ENCODE results near the gene LPCAT1. TPM values are rescaled to one million over a fixed set of nuclear protein-coding genes. Genes with fewer than 3 reads are reported as not detected.

LPCAT1 gene
- total and polyA plus RNA-seq, 2 of the 4 experiments (the other 2 are of a cell fraction), result 17.7 to 33.6 TPM

GRCh38 chr5:1488882-1489680 lies 34.7 kb downstream of the LPCAT1 start:
- ATAC-seq (ENCODE audit: low read depth) (peak; percentile 99), DNase-seq (peak; percentile 90)
- no TSS peak for BruUV-seq (replicated peaks)
- WGBS, 2 experiments (ENCODE audit: extremely low coverage in 2 of 2, insufficient read length in 1 of 2), result no CpG with 5 or more reads among the region's 14 CpGs
- dilution Hi-C loops (cut with HindIII; ENCODE audit: low sequenced_read_pairs, unreplicated experiment), result no loop called here
- H2AK5ac ChIP-seq (ENCODE audit: low read depth, low read length), result peak overlapping the region; percentile 21; the same call in 1 of the 2 replicates
- POLR2A ChIA-PET (ENCODE audit: unreplicated experiment), result no interaction called here
- CTCF ChIA-PET, result no interaction called here
- peaks cover 10 to 20% of the 10 kb centered on the region in 2 experiments for H3K79me1 ChIP-seq (ENCODE audit: low read depth in 1 of 2, low read length in 2 of 2)
- in situ Hi-C loops (cut with MboI; ENCODE audit: low sequenced_read_pairs), result loop anchor here (10.0 kb wide), 1 partner anchor 156 kb away; no protein-coding TSS in a partner anchor
- no peak overlapping the region for H2BK15ac ChIP-seq (ENCODE audit: low read depth, low read length)
- peak overlapping the region; percentile 10 for H2AK9ac ChIP-seq (replicated peaks; ENCODE audit: low read depth, low read length, poor library complexity)
- H3K27me3 ChIP-seq (ENCODE audit: control insufficient read depth, insufficient read depth, low read length), result no peaks in the 10 kb centered on the region
- H3K4me1 ChIP-seq (ENCODE audit: control insufficient read depth, insufficient read depth, low read length), result peaks cover 7% of the 10 kb centered on the region; the same call in 1 of the 2 replicates
- H3K9me1 ChIP-seq (ENCODE audit: insufficient read depth, low read length), result 0 out of 2 replicates have a peak, but pooled peaks cover 2% of the 10 kb centered on the region
- no peak overlapping the region for H3K4me2 ChIP-seq (ENCODE audit: low read depth, low read length)
- H3K4ac ChIP-seq (ENCODE audit: low read depth, low read length), result peak overlapping the region; percentile 8; the same call in 1 of the 2 replicates
- no peak overlapping the region for H4K5ac ChIP-seq (ENCODE audit: low read depth, low read length)
- H2BK5ac ChIP-seq (ENCODE audit: low read depth, low read length, poor library complexity, severe bottlenecking), result peak overlapping the region; percentile 2
- no peak overlapping the region for H2BK20ac ChIP-seq (ENCODE audit: low read depth, low read length)
- no peak overlapping the region for H3K18ac ChIP-seq (ENCODE audit: low read depth, low read length)
- H2AFZ ChIP-seq (replicated peaks; ENCODE audit: low read length, poor library complexity), result no peak overlapping the region
- H3K23ac ChIP-seq (ENCODE audit: low read depth, low read length), result no peak overlapping the region
- peaks cover 27% of the 10 kb centered on the region for H4K20me1 ChIP-seq (ENCODE audit: insufficient read depth, low read length)
- H3K4me3 ChIP-seq (ENCODE audit: insufficient read depth, low read depth, low read length), result no peak overlapping the region
- no peak overlapping the region for H3K9ac ChIP-seq (ENCODE audit: low read depth, low read length)
- peak overlapping the region; percentile 36 for H3K27ac ChIP-seq (ENCODE audit: insufficient read depth, low read length)
- H3K56ac ChIP-seq (ENCODE audit: extremely low read depth, insufficient read depth, low read length), result no peak overlapping the region
- H3K36me3 ChIP-seq (ENCODE audit: control insufficient read depth, insufficient read depth, low read length), result peaks cover 80% of the 10 kb centered on the region
- H3K9me3 ChIP-seq (ENCODE audit: control insufficient read depth, insufficient read depth, low read length), result no peaks in the 10 kb centered on the region
- no peak overlapping the region for H2BK120ac ChIP-seq (ENCODE audit: low read depth, low read length)
- H4K8ac ChIP-seq (ENCODE audit: low read depth in 2 of 2, low read length in 2 of 2), result no peak overlapping the region
- intact Hi-C loops (cut with micrococcal nuclease), result no loop called here
- no peak overlapping the region for H3K14ac ChIP-seq (replicated peaks; ENCODE audit: low read depth, low read length)
- no peak overlapping the region for H4K91ac ChIP-seq (ENCODE audit: insufficient read depth, low read depth, low read length)
- TF ChIP-seq MAZ (IDR thresholded peaks at IDR 0.05; ENCODE audit: borderline replicate concordance, low read depth, low read length), result peak; percentile 38
- no peak for TF ChIP-seq SMC3 (IDR thresholded peaks at IDR 0.05; ENCODE audit: low read depth, low read length)
- TF ChIP-seq RFX5 (IDR thresholded peaks at IDR 0.05; ENCODE audit: low read depth, low read length), result no peak
- no peak for TF ChIP-seq MXI1 (IDR thresholded peaks at IDR 0.05; ENCODE audit: borderline replicate concordance, low read depth, low read length)
- no peak for TF ChIP-seq RCOR1 (IDR thresholded peaks at IDR 0.05; ENCODE audit: insufficient replicate concordance, low read length)
- TF ChIP-seq POLR2A (IDR thresholded peaks at IDR 0.05; ENCODE audit: low read depth, low read length), result no peak
- TF ChIP-seq MAFK (IDR thresholded peaks at IDR 0.05; ENCODE audit: low read depth, low read length), result peak; percentile 5; the same call in 1 of the 2 replicates
- 0 out of 2 replicates have a peak, but pooled peaks have one; percentile 24 for TF ChIP-seq CEBPB (IDR thresholded peaks at IDR 0.05; ENCODE audit: low read depth, low read length)
- TF ChIP-seq ELK1 (IDR thresholded peaks at IDR 0.05; ENCODE audit: borderline replicate concordance, low read depth, low read length), result no peak
- TF ChIP-seq USF2 (IDR thresholded peaks at IDR 0.05; ENCODE audit: low read depth, low read length), result no peak
- peak; percentile 2; the same call in 1 of the 2 replicates for TF ChIP-seq RAD21 (IDR thresholded peaks at IDR 0.05; ENCODE audit: low read length)
- no peak for TF ChIP-seq CHD1 (IDR thresholded peaks at IDR 0.05; ENCODE audit: low read depth, low read length)
- TF ChIP-seq CTCF (conservative IDR thresholded peaks at IDR 0.05; ENCODE audit: low read depth, low read length), result no peak
- TF ChIP-seq NFE2L2 (IDR thresholded peaks at IDR 0.05; ENCODE audit: low read depth, low read length), result no peak

Measured in IMR-90 (cell line).